Activated T-helper 1 cell treated with anti-CD3 and anti-CD28 coated beads, Interleukin-2, amount 50 U/mL, for 16 hours (primary cell): Measurements from ENCODE around the gene IL3.

Experiments used
- DNase-seq, 2 donors: peaks; one replicate each; pipeline ENCODE4 v3.0.0-alpha.2; 2020; ENCODE audit warnings: low read depth in 1 of 2, low spot score in 1 of 2

IL3 gene

GRCh38 chr5:132110930-132111329, 50.5 kb downstream of the IL3 start:
- no peak for DNase-seq

- DNase-seq: no peak
Observed at GRCh38 chr5:132112111-132112510, 51.7 kb downstream of the IL3 start.
